Vagina (tissue), 2 donors: Measurements from ENCODE around the gene GABRA5. TPM values are rescaled to one million over a fixed set of nuclear protein-coding genes. Genes with fewer than 3 reads are reported as not detected.

Experiments used
- DNase-seq, 2 donors: peaks; one replicate each; pipeline ENCODE4 v3.0.0-alpha.2; 2017; ENCODE audit errors: extremely low spot score in 2 of 2
- H3K27ac ChIP-seq: fragments of 200-600 bp; sonication (generic); one replicate; pipeline ENCODE4 v1.5.1; 2019
- H3K27me3 ChIP-seq: fragments of 200-600 bp; sonication (generic); one replicate; pipeline ENCODE4 v1.5.1; 2019
- H3K36me3 ChIP-seq, 2 donors: fragments of 200-600 bp; sonication (generic); one replicate each; pipeline ENCODE4 v1.5.1; 2017 to 2019
- H3K4me1 ChIP-seq: fragments of 200-600 bp; sonication (generic); one replicate; pipeline ENCODE4 v1.5.1; 2019
- H3K4me3 ChIP-seq, 2 donors: fragments of 200-600 bp; sonication (generic); 1 replicate in 1 of 2; 2 replicates in 1 of 2; pipeline ENCODE4 v1.5.1; 2016 to 2019
- H3K9me3 ChIP-seq: fragments of 200-600 bp; sonication (generic); one replicate; pipeline ENCODE4 v1.5.1; 2019
- CTCF ChIP-seq, 3 experiments: fragments of 450-650 bp in 2 of 3; fragments of 200-600 bp in 1 of 3; sonication (generic) in 1 of 3; IDR thresholded peaks; one replicate each; pipeline ENCODE4 v1.5.1; 2017 to 2019; ENCODE audit warnings: antibody characterized with exemption in 3 of 3, mild to moderate bottlenecking in 2 of 3, moderate library complexity in 2 of 3
- POLR2A ChIP-seq, 2 donors: fragments of 450-650 bp; IDR thresholded peaks; one replicate each; pipeline ENCODE4 v1.6.1; 2017; ENCODE audit warnings: antibody characterized with exemption in 2 of 2, mild to moderate bottlenecking in 2 of 2, moderate library complexity in 2 of 2
- POLR2AphosphoS5 ChIP-seq, 2 donors: sonication (generic); formaldehyde crosslinking; IDR thresholded peaks; one replicate each; pipeline ENCODE4 v1.9.0; 2017; ENCODE audit warnings: antibody characterized with exemption in 2 of 2, mild to moderate bottlenecking in 2 of 2, low read depth in 1 of 2; ENCODE audit not compliant: insufficient read depth in 1 of 2
- intact Hi-C: fragments of 100-400 bp; cut with DNase I; formaldehyde crosslinking; loops from one replicate; pipeline ENCODE4 v1.15.1; 2023
- total RNA-seq: library from RNA; depleted of rRNA; stranded (reverse); fragments of >200 nt; gene quantifications from one replicate; pipeline ENCODE4 v1.2.3, GENCODE V29; 2016

GABRA5 gene
- total RNA-seq, 1 donor from 2014 or later: not detected

GRCh38 chr15:26888761-26889160, 21.9 kb downstream of the GABRA5 start:
- DNase-seq: peak in 1 of 2 donors; percentile 76
- no peak for TF ChIP-seq POLR2A (IDR thresholded peaks at IDR 0.05)
- no peak for TF ChIP-seq POLR2AphosphoS5 (IDR thresholded peaks at IDR 0.05; ENCODE audit: insufficient read depth in 1 of 2, low read depth in 1 of 2)
- no peak for TF ChIP-seq CTCF (IDR thresholded peaks at IDR 0.05)
- Histone ChIP-seq H3K4me1 (peaks cover 10% of the 10 kb centered on the region), H3K27me3 (no peaks in the 10 kb centered on the region), H3K4me3 (no peak overlapping the region), H3K9me3 (no peaks in the 10 kb centered on the region), H3K27ac (no peak overlapping the region), H3K36me3 (no peaks in the 10 kb centered on the region)
- intact Hi-C loops: no loop called here

GRCh38 chr15:26889298-26889898, 22.5 kb downstream of the GABRA5 start:
- Histone ChIP-seq H3K36me3 (no peaks in the 10 kb centered on the region), H3K9me3 (no peaks in the 10 kb centered on the region), H3K4me3 (no peak overlapping the region)

GRCh38 chr15:26890451-26890850, 23.6 kb downstream of the GABRA5 start:
- TF ChIP-seq POLR2AphosphoS5 (IDR thresholded peaks at IDR 0.05; ENCODE audit: insufficient read depth in 1 of 2, low read depth in 1 of 2): no peak
- no peak for TF ChIP-seq POLR2A (IDR thresholded peaks at IDR 0.05)
- no peak for TF ChIP-seq CTCF (IDR thresholded peaks at IDR 0.05)
- Histone ChIP-seq H3K9me3 (no peaks in the 10 kb centered on the region), H3K4me1 (peaks cover 10% of the 10 kb centered on the region), H3K27ac (no peak overlapping the region), H3K36me3 (no peaks in the 10 kb centered on the region), H3K4me3 (no peak overlapping the region), H3K27me3 (no peaks in the 10 kb centered on the region)
- peak in 1 of 2 donors; percentile 62 for DNase-seq
- intact Hi-C loops: no loop called here

More at GRCh38 chr15:26889298-26889898, 22.5 kb downstream of the GABRA5 start:
- Histone ChIP-seq H3K4me1 (peaks cover 10% of the 10 kb centered on the region), H3K27ac (no peak overlapping the region), H3K27me3 (no peaks in the 10 kb centered on the region)
- intact Hi-C loops: no loop called here
- TF ChIP-seq CTCF (IDR thresholded peaks at IDR 0.05) (peak in 1 of 3 experiments; percentile 53), POLR2AphosphoS5 (IDR thresholded peaks at IDR 0.05; ENCODE audit: insufficient read depth in 1 of 2, low read depth in 1 of 2) (no peak)
- DNase-seq: no peak

- peaks cover 10% of the 10 kb centered on the region for H3K4me1 ChIP-seq
- H3K4me3 ChIP-seq: no peak overlapping the region
- TF ChIP-seq POLR2A (IDR thresholded peaks at IDR 0.05): no peak
- no peak for TF ChIP-seq CTCF (IDR thresholded peaks at IDR 0.05)
- no peak for TF ChIP-seq POLR2AphosphoS5 (IDR thresholded peaks at IDR 0.05; ENCODE audit: insufficient read depth in 1 of 2, low read depth in 1 of 2)
- H3K27me3 ChIP-seq: no peaks in the 10 kb centered on the region
- no peaks in the 10 kb centered on the region for H3K9me3 ChIP-seq
- no peak overlapping the region for H3K27ac ChIP-seq
- intact Hi-C loops: no loop called here
- H3K36me3 ChIP-seq: no peaks in the 10 kb centered on the region
- peak in 1 of 2 donors; percentile 65 for DNase-seq
These were observed 24.1 kb downstream of the GABRA5 start for GRCh38 chr15:26890988-26891387.

GRCh38 chr15:26891448-26892181, 24.8 kb downstream of the GABRA5 start:
- peak overlapping the region in 1 of 2 donors; percentile 27 for H3K4me3 ChIP-seq
- no peaks in the 10 kb centered on the region for H3K27me3 ChIP-seq
- peak in 1 of 2 donors; percentile 44 for DNase-seq
- TF ChIP-seq CTCF (IDR thresholded peaks at IDR 0.05) (peak; percentile 18 to 56 (median 26)), POLR2AphosphoS5 (IDR thresholded peaks at IDR 0.05; ENCODE audit: insufficient read depth in 1 of 2, low read depth in 1 of 2) (no peak)
- intact Hi-C loops: no loop called here
- H3K36me3 ChIP-seq: no peaks in the 10 kb centered on the region
- no peak overlapping the region for H3K27ac ChIP-seq
- peaks cover 10% of the 10 kb centered on the region for H3K4me1 ChIP-seq
- H3K9me3 ChIP-seq: no peaks in the 10 kb centered on the region
